Loucy (cell line): ENCODE results near the gene OSBPL8.

Experiments
- CTCF ChIP-seq: fragments of 200-600 bp; sonication (generic); conservative IDR thresholded peaks from 2 replicates; pipeline ENCODE4 v1.5.1; 2014; ENCODE audit warnings: mild to moderate bottlenecking, antibody characterized with exemption, low read length
- EZH2phosphoT487 ChIP-seq: fragments of 200-600 bp; IDR thresholded peaks from 2 replicates; pipeline ENCODE4 v1.6.1; 2018; ENCODE audit warnings: antibody characterized with exemption, mild to moderate bottlenecking, moderate library complexity, borderline replicate concordance

- TF ChIP-seq CTCF (no peak), EZH2phosphoT487 (no peak)
Measured at GRCh38 chr12:76318773-76319594, 240.6 kb downstream of the OSBPL8 start.
